SIG-M5 (cell line): ENCODE results near the gene DCC.

Experiments used
- DNase-seq: peaks from one replicate; lab custom pipeline; 2025; lab: John Stamatoyannopoulos, UW

Gene DCC

GRCh38 chr18:52933356-52933755 is 593.4 kb downstream of the DCC start:
- DNase-seq = no peak

- no peak for DNase-seq
Observed at GRCh38 chr18:52936931-52937330, 596.9 kb downstream of the DCC start.

- no peak for DNase-seq
Observed at GRCh38 chr18:52937840-52938239, 597.8 kb downstream of the DCC start.

GRCh38 chr18:52945552-52945951 is 605.6 kb downstream of the DCC start:
- DNase-seq = no peak

- DNase-seq = no peak
Observed at GRCh38 chr18:52948868-52949444, 609.0 kb downstream of the DCC start.

- DNase-seq = no peak
Observed at GRCh38 chr18:52950155-52950554, 610.2 kb downstream of the DCC start.

GRCh38 chr18:52953387-52953786 is 613.4 kb downstream of the DCC start:
- DNase-seq = no peak

- no peak for DNase-seq
Observed at GRCh38 chr18:52963481-52963880, 623.5 kb downstream of the DCC start.

- no peak for DNase-seq
Observed at GRCh38 chr18:52970686-52971085, 630.7 kb downstream of the DCC start.

GRCh38 chr18:52971097-52971496 is 631.1 kb downstream of the DCC start:
- DNase-seq = no peak

GRCh38 chr18:52979892-52980291 is 639.9 kb downstream of the DCC start:
- DNase-seq = no peak

GRCh38 chr18:52991246-52991645 is 651.2 kb downstream of the DCC start:
- no peak for DNase-seq

- DNase-seq = no peak
Observed at GRCh38 chr18:52992041-52992440, 652.0 kb downstream of the DCC start.

GRCh38 chr18:52995875-52996274 is 655.9 kb downstream of the DCC start:
- no peak for DNase-seq

- DNase-seq = no peak
Observed at GRCh38 chr18:52999633-53000032, 659.6 kb downstream of the DCC start.

- no peak for DNase-seq
Observed at GRCh38 chr18:53004798-53005197, 664.8 kb downstream of the DCC start.

GRCh38 chr18:53018791-53019190 is 678.8 kb downstream of the DCC start:
- DNase-seq = no peak

- no peak for DNase-seq
Observed at GRCh38 chr18:53025247-53025646, 685.2 kb downstream of the DCC start.

GRCh38 chr18:53028565-53028964 is 688.6 kb downstream of the DCC start:
- DNase-seq = no peak

- no peak for DNase-seq
Observed at GRCh38 chr18:53033128-53033527, 693.1 kb downstream of the DCC start.

GRCh38 chr18:53038608-53039007 is 698.6 kb downstream of the DCC start:
- no peak for DNase-seq

- DNase-seq = no peak
Observed at GRCh38 chr18:53040286-53040685, 700.3 kb downstream of the DCC start.

- no peak for DNase-seq
Observed at GRCh38 chr18:53056064-53056463, 716.1 kb downstream of the DCC start.

- DNase-seq = no peak
Observed at GRCh38 chr18:53070788-53071187, 730.8 kb downstream of the DCC start.

- DNase-seq = no peak
Observed at GRCh38 chr18:53080687-53081086, 740.7 kb downstream of the DCC start.
